NCI-H748 treated with DMSO at 0.1 percent for 48 hours (cell line): ENCODE results near the gene TAF11L4.
"Not testable (repeated sequence)": the region's sequence is repeated elsewhere in the genome, so short reads cannot be mapped to it uniquely, and the experiment has no call there.

Experiments used
- DNase-seq: peaks from one replicate; lab custom pipeline; 2025; lab: John Stamatoyannopoulos, UW

TAF11L4 gene

DNA sequence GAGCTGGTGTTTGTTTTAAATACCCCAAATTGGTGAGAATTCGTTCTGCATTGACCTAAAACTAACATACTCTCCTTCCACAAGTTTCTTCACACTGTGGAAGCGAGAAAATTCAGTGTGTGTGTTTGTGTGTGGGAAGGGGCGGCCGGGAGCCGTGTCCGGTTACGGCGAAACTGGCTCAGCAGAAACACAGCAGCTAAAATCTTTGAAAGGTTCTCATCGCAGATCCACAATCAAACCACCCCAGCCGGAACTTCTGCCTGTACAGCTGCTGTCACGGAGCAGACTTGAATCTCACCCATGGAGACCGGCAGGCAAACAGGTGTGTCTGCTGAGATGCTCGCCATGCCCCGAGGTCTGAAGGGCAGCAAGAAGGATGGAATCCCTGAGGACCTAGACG is at the start of gene TAF11L4:
Gene TAF11L4 (plus strand): TSS at position 301 of the 400 bp plus-strand sequence.
- DNase-seq: not testable (repeated sequence)

DNA sequence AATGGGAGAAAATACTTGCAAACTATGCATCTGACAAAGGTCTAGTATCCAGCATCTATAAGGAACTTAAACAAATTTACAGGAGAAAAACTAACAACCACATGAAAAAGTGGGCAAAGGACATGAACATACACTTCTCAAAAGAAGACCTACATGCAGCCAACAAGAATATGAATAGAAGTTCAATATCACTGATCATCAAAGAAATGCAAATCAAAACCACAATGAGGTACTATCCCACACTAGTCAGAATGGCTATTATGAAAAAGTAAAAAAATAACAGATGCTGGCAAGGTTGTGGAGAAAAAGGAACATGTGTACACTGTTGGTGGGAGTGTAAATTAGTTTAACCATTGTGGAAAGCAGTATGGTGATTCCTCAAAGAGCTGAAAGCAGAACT is 46.5 kb upstream of the TAF11L4 start:
- DNase-seq: not testable (repeated sequence)

GRCh38 chr5:17477043-17477442 is 44.6 kb upstream of the TAF11L4 start:
- no peak for DNase-seq

DNA sequence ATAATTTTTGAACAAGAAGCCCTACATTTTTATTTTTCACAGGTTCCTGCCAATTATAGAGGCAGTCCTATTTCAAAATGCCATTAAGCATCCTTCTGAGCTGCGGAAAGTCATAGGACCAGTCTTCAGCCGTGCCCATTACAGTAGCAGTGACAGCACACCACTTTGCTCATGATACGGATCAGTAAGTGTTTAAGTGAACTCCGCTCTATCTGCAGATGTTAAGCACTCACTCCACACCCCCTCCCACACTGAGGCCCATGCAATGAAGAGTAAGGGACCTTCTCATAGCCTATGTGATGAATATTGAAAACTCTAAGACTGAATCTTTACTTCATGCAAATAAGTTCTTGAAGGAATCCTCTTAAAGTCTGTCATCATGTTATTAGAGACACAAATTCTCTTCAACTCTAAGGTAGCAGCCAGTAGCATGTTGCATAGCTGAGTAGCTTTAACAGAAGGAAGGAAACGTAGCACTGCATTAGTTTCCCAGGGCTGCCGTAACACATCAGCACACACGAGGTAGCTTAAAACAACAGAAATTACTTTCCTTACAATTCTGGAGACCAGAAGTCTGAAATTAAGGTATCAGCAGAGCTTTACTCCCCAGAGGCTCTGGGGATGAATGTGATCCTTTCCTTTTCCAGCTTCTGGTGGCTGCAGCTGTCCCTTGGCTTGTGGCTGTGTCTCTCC is 43.9 kb upstream of the TAF11L4 start:
- no peak for DNase-seq

- DNase-seq: no peak
Observed at GRCh38 chr5:17481378-17481777, 40.2 kb upstream of the TAF11L4 start.

DNA sequence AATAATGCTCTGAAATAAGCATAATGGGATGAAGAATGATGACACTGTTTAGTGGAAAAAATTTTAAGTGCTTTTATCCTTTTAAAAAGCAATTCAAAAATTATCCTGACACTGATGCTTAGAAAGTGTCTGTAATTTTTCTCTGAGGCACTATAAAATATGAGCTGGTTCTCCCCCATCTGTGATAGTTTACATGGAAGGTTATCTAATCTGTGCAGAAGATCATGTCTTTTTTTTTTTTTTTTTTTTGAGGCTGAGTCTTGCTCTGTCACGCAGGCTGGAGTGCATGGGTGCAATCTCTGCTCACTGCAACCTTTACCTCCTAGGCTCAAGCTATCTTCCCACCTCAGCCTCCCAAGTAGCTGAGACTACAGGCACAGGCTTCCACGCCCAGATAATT is 38.8 kb upstream of the TAF11L4 start:
- DNase-seq: no peak

- not testable (repeated sequence) for DNase-seq
Observed at GRCh38 chr5:17486464-17487173, 35.0 kb upstream of the TAF11L4 start.

GRCh38 chr5:17487174-17487512 is 34.5 kb upstream of the TAF11L4 start:
- DNase-seq: no peak

DNA sequence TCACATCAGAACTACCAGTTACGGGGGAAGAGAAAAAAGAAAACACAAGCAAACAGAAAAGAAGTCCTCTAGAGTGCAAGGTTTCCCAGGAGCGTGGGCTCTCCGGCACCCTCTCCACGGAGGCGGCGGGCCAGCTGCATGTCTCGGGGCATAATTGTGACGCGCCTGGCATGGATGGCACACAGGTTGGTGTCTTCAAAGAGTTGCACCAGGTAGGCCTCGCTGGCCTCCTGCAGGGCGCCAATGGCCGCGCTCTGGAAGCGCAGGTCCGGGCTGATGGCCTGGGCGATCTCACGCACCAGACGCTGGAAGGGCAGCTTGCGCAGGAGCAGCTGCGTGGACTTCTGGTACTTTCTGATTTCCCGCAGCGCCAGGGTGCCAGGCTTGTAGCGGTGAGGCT is 30.3 kb upstream of the TAF11L4 start:
- DNase-seq: not testable (repeated sequence)

- no peak for DNase-seq
Observed at GRCh38 chr5:17492770-17493169, 28.8 kb upstream of the TAF11L4 start.

- DNase-seq: no peak
Observed at GRCh38 chr5:17497446-17497845, 24.2 kb upstream of the TAF11L4 start.

- not testable (repeated sequence) for DNase-seq
Observed at GRCh38 chr5:17497931-17498330, 23.7 kb upstream of the TAF11L4 start, which contains the start of gene TAF11L2. Gene TAF11L2 (plus strand): TSS chr5:17498231.

DNA sequence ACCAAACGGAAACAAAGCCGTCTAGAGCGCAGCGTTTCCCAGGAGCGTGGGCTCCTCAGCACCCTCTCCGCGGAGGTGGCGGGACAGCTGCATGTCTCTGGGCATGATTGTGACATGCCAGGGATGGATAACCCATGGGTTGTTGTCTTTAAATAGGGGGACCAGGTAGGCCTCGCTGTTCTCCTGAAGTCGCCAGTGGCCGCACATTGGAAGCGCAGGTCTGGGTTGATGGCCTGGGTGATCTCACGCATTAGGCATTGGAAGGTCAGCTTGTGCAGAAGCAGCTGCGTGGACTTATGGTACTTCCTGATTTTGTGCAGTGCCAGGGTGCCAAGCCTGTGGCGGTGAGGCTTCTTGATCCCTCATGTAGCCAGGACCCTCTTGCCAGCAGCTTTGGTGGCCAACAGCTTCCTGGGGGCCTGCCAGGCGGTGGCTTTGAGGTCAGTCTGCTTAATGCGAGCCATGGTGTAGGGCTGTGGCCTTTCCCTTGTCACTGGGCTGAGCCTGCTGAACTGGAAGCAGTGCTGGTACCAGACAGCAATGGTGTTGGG is 9.8 kb upstream of the TAF11L4 start:
- no peak for DNase-seq

GRCh38 chr5:17517526-17517925 is 4.1 kb upstream of the TAF11L4 start:
- DNase-seq: not testable (repeated sequence)

- not testable (repeated sequence) for DNase-seq
Observed at GRCh38 chr5:17518067-17518466, 3.5 kb upstream of the TAF11L4 start, which contains the start of gene TAF11L3. Gene TAF11L3 (plus strand): TSS chr5:17518367.

DNA sequence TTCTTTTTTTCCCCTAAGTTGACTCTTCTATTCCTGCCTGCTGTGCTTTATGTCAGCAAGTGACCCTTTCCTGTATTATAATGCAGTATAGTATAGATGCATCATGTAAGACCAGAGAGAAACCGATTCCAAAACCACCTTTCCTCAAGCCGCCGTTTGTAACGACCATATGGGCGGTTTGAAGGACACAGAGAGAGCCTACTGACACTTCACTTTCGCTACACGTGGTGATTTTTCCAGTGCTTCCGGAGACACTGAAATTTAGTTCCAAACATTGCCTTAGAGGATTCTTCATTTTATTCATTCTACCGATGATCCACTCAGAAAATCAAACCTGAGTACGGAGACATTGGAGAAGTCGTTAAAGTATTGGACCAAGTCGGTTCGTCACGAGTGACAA is 2.1 kb upstream of the TAF11L4 start:
- not testable (repeated sequence) for DNase-seq

- not testable (repeated sequence) for DNase-seq
Observed at GRCh38 chr5:17524935-17525334, 3.3 kb downstream of the TAF11L4 start, which contains the start of gene TAF11L5. Gene TAF11L5 (plus strand): TSS chr5:17525235.

- DNase-seq: not testable (repeated sequence)
Observed at GRCh38 chr5:17526504-17526903, 4.9 kb downstream of the TAF11L4 start.

DNA sequence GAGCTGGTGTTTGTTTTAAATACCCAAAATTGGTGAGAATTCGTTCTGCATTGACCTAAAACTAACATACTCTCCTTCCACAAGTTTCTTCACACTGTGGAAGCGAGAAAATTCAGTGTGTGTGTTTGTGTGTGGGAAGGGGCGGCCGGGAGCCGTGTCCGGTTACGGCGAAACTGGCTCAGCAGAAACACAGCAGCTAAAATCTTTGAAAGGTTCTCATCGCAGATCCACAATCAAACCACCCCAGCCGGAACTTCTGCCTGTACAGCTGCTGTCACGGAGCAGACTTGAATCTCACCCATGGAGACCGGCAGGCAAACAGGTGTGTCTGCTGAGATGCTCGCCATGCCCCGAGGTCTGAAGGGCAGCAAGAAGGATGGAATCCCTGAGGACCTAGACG is 6.8 kb downstream of the TAF11L4 start, which contains the start of gene TAF11L6:
Gene TAF11L6 (plus strand): TSS at position 301 of the 400 bp plus-strand sequence.
- not testable (repeated sequence) for DNase-seq
